Hepatocyte (in vitro differentiated cells): ENCODE measurements around the gene TST. TPM values are rescaled to one million over a fixed set of nuclear protein-coding genes. Genes with fewer than 3 reads are reported as not detected.

ENCODE experiments used
- DNase-seq: peaks from one replicate; pipeline ENCODE4 v3.0.0-alpha.2; 2016; ENCODE audit warnings: low spot score
- H2AFZ ChIP-seq: fragments of 200-600 bp; sonication (generic); 2 replicates; pipeline ENCODE4 v1.6.0; 2016; ENCODE audit warnings: antibody characterized with exemption, mild to moderate bottlenecking
- H3K27ac ChIP-seq: fragments of 200-600 bp; sonication (generic); 2 replicates; pipeline ENCODE4 v1.5.1; 2016; ENCODE audit warnings: mild to moderate bottlenecking
- H3K27me3 ChIP-seq: fragments of 200-600 bp; sonication (generic); 2 replicates; pipeline ENCODE4 v1.6.1; 2016
- H3K36me3 ChIP-seq: fragments of 200-600 bp; sonication (generic); replicated peaks from 2 replicates; pipeline ENCODE4 v1.5.1; 2016; ENCODE audit warnings: low read depth; ENCODE audit not compliant: insufficient read depth
- H3K4me1 ChIP-seq: fragments of 200-600 bp; sonication (generic); 2 replicates; pipeline ENCODE4 v1.5.1; 2016; ENCODE audit warnings: mild to moderate bottlenecking, moderate library complexity; ENCODE audit not compliant: insufficient read depth
- H3K4me2 ChIP-seq: fragments of 200-600 bp; sonication (generic); 2 replicates; pipeline ENCODE4 v1.6.0; 2016
- H3K4me3 ChIP-seq: fragments of 200-600 bp; sonication (generic); 2 replicates; pipeline ENCODE4 v1.5.1; 2016; ENCODE audit warnings: mild to moderate bottlenecking
- H3K79me2 ChIP-seq: fragments of 200-600 bp; sonication (generic); 2 replicates; pipeline ENCODE4 v1.6.0; 2017; ENCODE audit warnings: mild to moderate bottlenecking
- H3K9me2 ChIP-seq: fragments of 200-600 bp; sonication (generic); replicated peaks from 2 replicates; pipeline ENCODE4 v1.6.0; 2017; ENCODE audit warnings: mild to moderate bottlenecking; ENCODE audit not compliant: insufficient read depth
- H3K9me3 ChIP-seq: fragments of 200-600 bp; sonication (generic); 2 replicates; pipeline ENCODE4 v1.5.1; 2016; ENCODE audit warnings: low read depth, mild to moderate bottlenecking
- H4K20me1 ChIP-seq: fragments of 200-600 bp; sonication (generic); 2 replicates; pipeline ENCODE4 v1.6.0; 2016; ENCODE audit warnings: mild to moderate bottlenecking; ENCODE audit not compliant: insufficient read depth, poor library complexity, severe bottlenecking
- EZH2 ChIP-seq: fragments of 200-600 bp; sonication (generic); IDR thresholded peaks from 2 replicates; pipeline ENCODE4 v1.6.1; 2016; ENCODE audit warnings: antibody characterized with exemption, mild to moderate bottlenecking, borderline replicate concordance
- EZH2phosphoT487 ChIP-seq: fragments of 200-600 bp; sonication (generic); IDR thresholded peaks from one replicate; pipeline ENCODE4 v1.6.1; 2018; ENCODE audit warnings: antibody characterized with exemption, mild to moderate bottlenecking, low read depth, moderate library complexity; ENCODE audit not compliant: unreplicated experiment, severe bottlenecking
- WGBS: methylation state at CpG from one replicate; pipeline ENCODE4 v1.1.6; 2016; ENCODE audit warnings: low lambda C conversion rate; ENCODE audit errors: missing lambda C conversion rate; 5-methylcytosine and 5-hydroxymethylcytosine counted together
- polyA plus RNA-seq: library from polyadenylated mRNA; unstranded; fragments of >200 nt; fragmentation: Nextera tagmentation; extraction: Ambion mirVana; gene quantifications from 2 replicates; pipeline ENCODE4 v1.2.1, GENCODE V29; 2016
- total RNA-seq: library from RNA; depleted of rRNA; stranded (reverse); fragments of >200 nt; gene quantifications from 2 replicates; pipeline ENCODE4 v1.2.3, GENCODE V29; 2014
- TF ChIP-seq, protein P1 (sequence below): fragments of 200-600 bp; sonication (generic); IDR thresholded peaks from 2 replicates; pipeline ENCODE4 v1.5.1; 2016; ENCODE audit warnings: antibody characterized with exemption, mild to moderate bottlenecking; ENCODE audit not compliant: poor library complexity

Gene TST
- total and polyA plus RNA-seq, 2 experiments from 2014 or later, result 50.2 to 111 TPM

DNA sequence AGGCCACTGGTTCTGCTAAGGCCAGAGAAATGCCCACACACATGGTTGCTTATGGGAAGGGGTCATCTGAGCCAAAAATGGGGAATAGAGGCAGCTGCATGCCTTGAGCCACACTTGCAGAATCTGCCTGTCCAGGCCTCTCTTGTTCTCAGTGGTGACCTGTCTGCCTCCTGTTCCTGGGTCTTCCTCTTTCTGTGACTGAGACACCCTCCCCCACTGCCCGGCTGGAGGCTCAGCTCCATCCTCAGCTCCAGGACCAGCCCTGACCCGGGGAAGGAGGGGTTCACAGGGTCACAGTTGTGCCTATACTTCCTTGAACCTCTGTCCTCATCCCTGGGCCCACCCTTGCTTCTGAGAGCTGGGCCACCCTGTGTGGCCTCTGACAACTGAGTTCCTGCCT is 53.6 kb downstream of the TST start:
- no peak overlapping the region for H3K27ac ChIP-seq
- H3K36me3 ChIP-seq, result no peaks in the 10 kb centered on the region
- 87% methylated on average over 2 of the region's 2 CpGs for WGBS
- no peaks in the 10 kb centered on the region for H4K20me1 ChIP-seq
- H2AFZ ChIP-seq, result no peak overlapping the region
- no peak overlapping the region for H3K4me2 ChIP-seq
- H3K79me2 ChIP-seq, result no peaks in the 10 kb centered on the region
- no peaks in the 10 kb centered on the region for H3K9me3 ChIP-seq
- H3K4me3 ChIP-seq, result no peak overlapping the region
- DNase-seq, result no peak
- no peaks in the 10 kb centered on the region for H3K4me1 ChIP-seq
- TF ChIP-seq EZH2phosphoT487 (no peak), EZH2 (no peak)
- TF ChIP-seq, protein P1, sequence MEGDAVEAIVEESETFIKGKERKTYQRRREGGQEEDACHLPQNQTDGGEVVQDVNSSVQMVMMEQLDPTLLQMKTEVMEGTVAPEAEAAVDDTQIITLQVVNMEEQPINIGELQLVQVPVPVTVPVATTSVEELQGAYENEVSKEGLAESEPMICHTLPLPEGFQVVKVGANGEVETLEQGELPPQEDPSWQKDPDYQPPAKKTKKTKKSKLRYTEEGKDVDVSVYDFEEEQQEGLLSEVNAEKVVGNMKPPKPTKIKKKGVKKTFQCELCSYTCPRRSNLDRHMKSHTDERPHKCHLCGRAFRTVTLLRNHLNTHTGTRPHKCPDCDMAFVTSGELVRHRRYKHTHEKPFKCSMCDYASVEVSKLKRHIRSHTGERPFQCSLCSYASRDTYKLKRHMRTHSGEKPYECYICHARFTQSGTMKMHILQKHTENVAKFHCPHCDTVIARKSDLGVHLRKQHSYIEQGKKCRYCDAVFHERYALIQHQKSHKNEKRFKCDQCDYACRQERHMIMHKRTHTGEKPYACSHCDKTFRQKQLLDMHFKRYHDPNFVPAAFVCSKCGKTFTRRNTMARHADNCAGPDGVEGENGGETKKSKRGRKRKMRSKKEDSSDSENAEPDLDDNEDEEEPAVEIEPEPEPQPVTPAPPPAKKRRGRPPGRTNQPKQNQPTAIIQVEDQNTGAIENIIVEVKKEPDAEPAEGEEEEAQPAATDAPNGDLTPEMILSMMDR, result no peak
- H3K9me2 ChIP-seq, result no peaks in the 10 kb centered on the region
- H3K27me3 ChIP-seq, result no peaks in the 10 kb centered on the region

DNA sequence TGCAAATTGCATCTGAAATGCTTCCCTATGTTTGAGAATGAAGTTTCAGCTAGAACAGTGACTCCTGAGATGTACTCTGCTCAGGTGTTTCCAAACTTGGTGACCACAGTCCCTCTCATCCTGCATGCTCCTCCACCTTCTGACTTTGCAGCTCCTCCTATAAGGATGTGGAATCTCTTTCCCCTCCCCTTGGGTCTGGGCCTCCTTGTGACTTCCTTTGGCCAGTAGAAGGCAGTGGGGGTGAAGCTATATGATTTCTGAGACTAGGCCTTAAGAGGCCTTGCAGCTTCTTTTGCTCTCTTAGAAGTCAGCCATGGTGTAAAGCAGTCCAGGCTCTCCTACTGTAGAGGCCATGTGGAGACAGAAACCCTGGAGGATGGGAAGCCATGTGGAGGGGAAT is 55.1 kb downstream of the TST start:
- no peaks in the 10 kb centered on the region for H3K36me3 ChIP-seq
- H3K4me1 ChIP-seq, result no peaks in the 10 kb centered on the region
- H4K20me1 ChIP-seq, result no peaks in the 10 kb centered on the region
- H2AFZ ChIP-seq, result no peak overlapping the region
- H3K27me3 ChIP-seq, result no peaks in the 10 kb centered on the region
- no peak overlapping the region for H3K4me2 ChIP-seq
- H3K79me2 ChIP-seq, result no peaks in the 10 kb centered on the region
- DNase-seq, result no peak
- H3K9me3 ChIP-seq, result no peaks in the 10 kb centered on the region
- H3K9me2 ChIP-seq, result no peaks in the 10 kb centered on the region
- no peak overlapping the region for H3K4me3 ChIP-seq
- no peak overlapping the region for H3K27ac ChIP-seq
- no peak for TF ChIP-seq EZH2
- TF ChIP-seq EZH2phosphoT487, result no peak
- TF ChIP-seq, protein P1, result no peak

DNA sequence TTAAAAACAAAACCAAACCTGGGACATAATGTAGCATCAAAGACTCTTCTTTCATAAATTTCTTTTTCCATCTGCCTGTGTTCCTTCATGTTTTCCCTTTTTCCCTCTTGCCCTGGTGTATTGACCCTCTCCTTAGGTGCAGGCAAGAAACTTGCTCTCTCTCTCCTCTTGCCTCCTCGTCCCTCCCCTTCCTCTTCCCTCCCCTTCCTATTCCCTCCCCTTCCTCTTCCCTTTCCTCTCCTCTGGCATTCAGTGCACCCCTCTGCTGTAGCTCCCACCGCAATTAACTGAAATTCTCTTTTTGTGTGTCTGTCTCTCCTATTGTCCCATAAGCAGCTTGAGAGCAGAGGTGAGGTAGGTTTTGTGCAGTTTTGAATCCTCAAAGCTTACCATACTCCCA is 55.9 kb downstream of the TST start:
- Histone ChIP-seq H3K4me2 (no peak overlapping the region), H3K4me1 (no peaks in the 10 kb centered on the region), H3K27me3 (no peaks in the 10 kb centered on the region), H3K9me2 (no peaks in the 10 kb centered on the region), H3K4me3 (no peak overlapping the region), H4K20me1 (no peaks in the 10 kb centered on the region), H3K79me2 (no peaks in the 10 kb centered on the region), H3K36me3 (no peaks in the 10 kb centered on the region), H3K27ac (no peak overlapping the region), H3K9me3 (no peaks in the 10 kb centered on the region), H2AFZ (no peak overlapping the region)
- TF ChIP-seq EZH2phosphoT487, result no peak
- TF ChIP-seq, protein P1, result no peak
- TF ChIP-seq EZH2, result no peak
- DNase-seq, result no peak
- 64% methylated on average over 2 of the region's 2 CpGs for WGBS

DNA sequence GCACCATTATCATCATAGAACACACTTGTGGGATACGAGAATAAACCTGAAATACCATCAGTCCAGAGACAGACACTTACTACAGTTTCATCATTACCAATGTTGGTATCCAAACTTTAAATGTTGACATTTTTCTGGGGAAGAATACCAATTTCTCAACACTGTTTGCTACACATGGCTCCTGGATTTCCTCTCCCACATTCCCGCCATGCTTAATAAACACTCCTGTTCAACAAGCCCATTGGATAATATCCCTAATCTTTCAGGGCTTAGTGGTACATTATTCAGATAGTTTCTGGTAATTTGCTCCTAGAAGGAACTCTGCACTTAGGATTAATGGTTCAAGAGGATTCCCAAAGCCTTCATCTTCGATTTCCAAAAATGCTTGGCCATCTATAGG is 57.6 kb downstream of the TST start:
- Histone ChIP-seq H3K9me3 (no peaks in the 10 kb centered on the region), H3K27ac (no peak overlapping the region), H3K9me2 (no peaks in the 10 kb centered on the region), H3K4me2 (no peak overlapping the region), H3K4me1 (no peaks in the 10 kb centered on the region), H4K20me1 (no peaks in the 10 kb centered on the region), H3K4me3 (no peak overlapping the region), H2AFZ (no peak overlapping the region), H3K27me3 (no peaks in the 10 kb centered on the region), H3K79me2 (no peaks in the 10 kb centered on the region), H3K36me3 (no peaks in the 10 kb centered on the region)
- WGBS, result 43% methylated on average over 3 of the region's 3 CpGs
- TF ChIP-seq, protein P1, result no peak
- TF ChIP-seq EZH2 (no peak), EZH2phosphoT487 (no peak)
- no peak for DNase-seq
